Sigmoid colon (tissue), 4 donors: ENCODE data around the gene FTO.

ENCODE experiments used
- CTCF ChIP-seq, 4 experiments: fragments of 450-650 bp in 3 of 4; fragments of 200-600 bp in 1 of 4; IDR thresholded peaks; one replicate each; pipeline ENCODE4 v1.5.1; 2016 to 2019; ENCODE audit warnings: antibody characterized with exemption in 4 of 4, mild to moderate bottlenecking in 3 of 4, moderate library complexity in 2 of 4
- EP300 ChIP-seq, 4 donors: sonication (generic); formaldehyde crosslinking; IDR thresholded peaks; one replicate each; pipeline ENCODE4 v1.6.1; 2017; ENCODE audit warnings: antibody characterized with exemption in 4 of 4
- POLR2A ChIP-seq, 2 donors: fragments of 450-650 bp; IDR thresholded peaks; one replicate each; pipeline ENCODE4 v1.6.1; 2016; ENCODE audit warnings: antibody characterized with exemption in 2 of 2, mild to moderate bottlenecking in 2 of 2, moderate library complexity in 2 of 2

- TF ChIP-seq CTCF (IDR thresholded peaks at IDR 0.05) (no peak), EP300 (IDR thresholded peaks at IDR 0.05) (no peak), POLR2A (IDR thresholded peaks at IDR 0.05) (no peak)
These were observed 497.2 kb downstream of the FTO start for GRCh38 chr16:54201200-54201599.
